ENCODE data around the gene FBXO42.

Gene FBXO42

GRCh38 chr1:16203550-16203949 is 148.7 kb downstream of the FBXO42 start:
- TF ChIP-seq CTCF (IDR thresholded peaks at IDR 0.05; ENCODE audit: insufficient read depth, low read depth, low read length, missing control alignments) = no peak
- no peak overlapping the region for H3K4me3 ChIP-seq (ENCODE audit: low read length)
- no peak for DNase-seq (ENCODE audit: low read depth)

GRCh38 chr1:16202281-16203210 is 149.7 kb downstream of the FBXO42 start:
- no peak for DNase-seq (ENCODE audit: low read depth)
- H3K4me3 ChIP-seq (ENCODE audit: low read length) = no peak overlapping the region
- TF ChIP-seq CTCF (IDR thresholded peaks at IDR 0.05; ENCODE audit: insufficient read depth, low read depth, low read length, missing control alignments) = no peak

GRCh38 chr1:16199700-16200099 is 152.6 kb downstream of the FBXO42 start:
- no peak for TF ChIP-seq CTCF (IDR thresholded peaks at IDR 0.05; ENCODE audit: insufficient read depth, low read depth, low read length, missing control alignments)
- no peak overlapping the region for H3K4me3 ChIP-seq (ENCODE audit: low read length)
- no peak for DNase-seq (ENCODE audit: low read depth)

- DNase-seq (ENCODE audit: low read depth) = no peak
- H3K4me3 ChIP-seq (ENCODE audit: low read length) = no peak overlapping the region
- TF ChIP-seq CTCF (IDR thresholded peaks at IDR 0.05; ENCODE audit: insufficient read depth, low read depth, low read length, missing control alignments) = no peak
Observed at GRCh38 chr1:16199157-16199501, 153.2 kb downstream of the FBXO42 start.

GRCh38 chr1:16198444-16199156 is 153.7 kb downstream of the FBXO42 start:
- peak; percentile 25 for DNase-seq (ENCODE audit: low read depth)
- no peak for TF ChIP-seq CTCF (IDR thresholded peaks at IDR 0.05; ENCODE audit: insufficient read depth, low read depth, low read length, missing control alignments)
- H3K4me3 ChIP-seq (ENCODE audit: low read length) = no peak overlapping the region

GRCh38 chr1:16196874-16197273 is 155.4 kb downstream of the FBXO42 start:
- H3K4me3 ChIP-seq (ENCODE audit: low read length) = no peak overlapping the region
- TF ChIP-seq CTCF (IDR thresholded peaks at IDR 0.05; ENCODE audit: insufficient read depth, low read depth, low read length, missing control alignments) = no peak
- DNase-seq (ENCODE audit: low read depth) = no peak

All from epithelial cell of esophagus (primary cell).